Hepatocyte (in vitro differentiated cells): ENCODE data around the gene RAB39B. TPM values are rescaled to one million over a fixed set of nuclear protein-coding genes. Genes with fewer than 3 reads are reported as not detected.

Source experiments
- DNase-seq: peaks from one replicate; pipeline ENCODE4 v3.0.0-alpha.2; 2016; ENCODE audit warnings: low spot score
- H2AFZ ChIP-seq: fragments of 200-600 bp; sonication (generic); 2 replicates; pipeline ENCODE4 v1.6.0; 2016; ENCODE audit warnings: antibody characterized with exemption, mild to moderate bottlenecking
- H3K27ac ChIP-seq: fragments of 200-600 bp; sonication (generic); 2 replicates; pipeline ENCODE4 v1.5.1; 2016; ENCODE audit warnings: mild to moderate bottlenecking
- H3K27me3 ChIP-seq: fragments of 200-600 bp; sonication (generic); 2 replicates; pipeline ENCODE4 v1.6.1; 2016
- H3K36me3 ChIP-seq: fragments of 200-600 bp; sonication (generic); replicated peaks from 2 replicates; pipeline ENCODE4 v1.5.1; 2016; ENCODE audit warnings: low read depth; ENCODE audit not compliant: insufficient read depth
- H3K4me1 ChIP-seq: fragments of 200-600 bp; sonication (generic); 2 replicates; pipeline ENCODE4 v1.5.1; 2016; ENCODE audit warnings: mild to moderate bottlenecking, moderate library complexity; ENCODE audit not compliant: insufficient read depth
- H3K4me2 ChIP-seq: fragments of 200-600 bp; sonication (generic); 2 replicates; pipeline ENCODE4 v1.6.0; 2016
- H3K4me3 ChIP-seq: fragments of 200-600 bp; sonication (generic); 2 replicates; pipeline ENCODE4 v1.5.1; 2016; ENCODE audit warnings: mild to moderate bottlenecking
- H3K79me2 ChIP-seq: fragments of 200-600 bp; sonication (generic); 2 replicates; pipeline ENCODE4 v1.6.0; 2017; ENCODE audit warnings: mild to moderate bottlenecking
- H3K9me2 ChIP-seq: fragments of 200-600 bp; sonication (generic); replicated peaks from 2 replicates; pipeline ENCODE4 v1.6.0; 2017; ENCODE audit warnings: mild to moderate bottlenecking; ENCODE audit not compliant: insufficient read depth
- H3K9me3 ChIP-seq: fragments of 200-600 bp; sonication (generic); 2 replicates; pipeline ENCODE4 v1.5.1; 2016; ENCODE audit warnings: low read depth, mild to moderate bottlenecking
- H4K20me1 ChIP-seq: fragments of 200-600 bp; sonication (generic); 2 replicates; pipeline ENCODE4 v1.6.0; 2016; ENCODE audit warnings: mild to moderate bottlenecking; ENCODE audit not compliant: insufficient read depth, poor library complexity, severe bottlenecking
- CTCF ChIP-seq: fragments of 200-600 bp; sonication (generic); IDR thresholded peaks from 2 replicates; pipeline ENCODE4 v1.5.1; 2016; ENCODE audit warnings: antibody characterized with exemption, mild to moderate bottlenecking; ENCODE audit not compliant: poor library complexity
- EZH2 ChIP-seq: fragments of 200-600 bp; sonication (generic); IDR thresholded peaks from 2 replicates; pipeline ENCODE4 v1.6.1; 2016; ENCODE audit warnings: antibody characterized with exemption, mild to moderate bottlenecking, borderline replicate concordance
- EZH2phosphoT487 ChIP-seq: fragments of 200-600 bp; sonication (generic); IDR thresholded peaks from one replicate; pipeline ENCODE4 v1.6.1; 2018; ENCODE audit warnings: antibody characterized with exemption, mild to moderate bottlenecking, low read depth, moderate library complexity; ENCODE audit not compliant: unreplicated experiment, severe bottlenecking
- WGBS: methylation state at CpG from one replicate; pipeline ENCODE4 v1.1.6; 2016; ENCODE audit warnings: low lambda C conversion rate; ENCODE audit errors: missing lambda C conversion rate; 5-methylcytosine and 5-hydroxymethylcytosine counted together
- polyA plus RNA-seq: library from polyadenylated mRNA; unstranded; fragments of >200 nt; fragmentation: Nextera tagmentation; extraction: Ambion mirVana; gene quantifications from 2 replicates; pipeline ENCODE4 v1.2.1, GENCODE V29; 2016
- total RNA-seq: library from RNA; depleted of rRNA; stranded (reverse); fragments of >200 nt; gene quantifications from 2 replicates; pipeline ENCODE4 v1.2.3, GENCODE V29; 2014

Gene RAB39B
- 1.00 and 1.2 TPM in 2 replicates for total RNA-seq
- 0.07 and 0.24 TPM in 2 replicates for polyA plus RNA-seq

- 48% methylated on average over 46 of the region's 58 CpGs for WGBS
- Histone ChIP-seq H3K9me3 (no peaks in the 10 kb centered on the region), H3K27me3 (no peaks in the 10 kb centered on the region), H3K9me2 (no peaks in the 10 kb centered on the region), H3K36me3 (no peaks in the 10 kb centered on the region), H4K20me1 (no peaks in the 10 kb centered on the region), H3K4me2 (peak within 1 kb of the TSS; percentile 68), H3K4me3 (no peak within 1 kb of the TSS), H3K27ac (no peak within 1 kb of the TSS), H3K4me1 (no peaks in the 10 kb centered on the region), H3K79me2 (no peaks in the 10 kb centered on the region), H2AFZ (peak within 1 kb of the TSS; percentile 66)
- no peak for TF ChIP-seq EZH2
- no peak for TF ChIP-seq EZH2phosphoT487
- TF ChIP-seq CTCF: peak; percentile 14
- DNase-seq: peak; percentile 61
Measured at GRCh38 chrX:155263854-155264628, at the start of gene RAB39B. TSS of gene RAB39B (minus strand) at chrX:155264491. CDS start at chrX:155264288, 203 bp downstream.

- no peak overlapping the region for H3K4me2 ChIP-seq
- no peaks in the 10 kb centered on the region for H3K9me2 ChIP-seq
- H3K4me1 ChIP-seq: no peaks in the 10 kb centered on the region
- no peak overlapping the region for H3K27ac ChIP-seq
- no peaks in the 10 kb centered on the region for H3K36me3 ChIP-seq
- WGBS: 66% methylated on average over 4 of the region's 4 CpGs
- no peak for DNase-seq
- TF ChIP-seq CTCF (no peak), EZH2 (no peak), EZH2phosphoT487 (no peak)
- H4K20me1 ChIP-seq: no peaks in the 10 kb centered on the region
- H3K4me3 ChIP-seq: no peak overlapping the region
- no peaks in the 10 kb centered on the region for H3K9me3 ChIP-seq
- no peaks in the 10 kb centered on the region for H3K79me2 ChIP-seq
- H3K27me3 ChIP-seq: no peaks in the 10 kb centered on the region
- H2AFZ ChIP-seq: no peak overlapping the region
Measured at GRCh38 chrX:155313766-155314165, 49.5 kb upstream of the RAB39B start.

GRCh38 chrX:155293771-155294170 lies 29.5 kb upstream of the RAB39B start:
- no peak for DNase-seq
- no peaks in the 10 kb centered on the region for H3K4me1 ChIP-seq
- H3K9me3 ChIP-seq: no peaks in the 10 kb centered on the region
- TF ChIP-seq CTCF (no peak), EZH2 (no peak), EZH2phosphoT487 (no peak)
- H3K36me3 ChIP-seq: no peaks in the 10 kb centered on the region
- H2AFZ ChIP-seq: no peak overlapping the region
- H3K9me2 ChIP-seq: no peaks in the 10 kb centered on the region
- H3K27me3 ChIP-seq: no peaks in the 10 kb centered on the region
- H3K4me3 ChIP-seq: no peak overlapping the region
- no peak overlapping the region for H3K27ac ChIP-seq
- no peaks in the 10 kb centered on the region for H4K20me1 ChIP-seq
- H3K4me2 ChIP-seq: no peak overlapping the region
- no peaks in the 10 kb centered on the region for H3K79me2 ChIP-seq
